ES-I3 (cell line): ENCODE results near the gene OSBPL6.

Source experiments
- H3K36me3 ChIP-seq: 2 replicates; pipeline ENCODE4 v1.6.1; 2013; ENCODE audit warnings: mild to moderate bottlenecking, low read length, control low read depth, moderate library complexity; ENCODE audit not compliant: insufficient read depth
- H3K4me1 ChIP-seq: 2 replicates; pipeline ENCODE4 v1.6.1; 2013; ENCODE audit warnings: mild to moderate bottlenecking, control low read depth, low read length; ENCODE audit not compliant: insufficient read depth
- H3K9ac ChIP-seq: 2 replicates; pipeline ENCODE4 v1.6.1; 2013; ENCODE audit warnings: low read depth, mild to moderate bottlenecking, low read length, moderate library complexity
- H3K9me3 ChIP-seq: 2 replicates; pipeline ENCODE4 v1.6.1; 2013; ENCODE audit warnings: mild to moderate bottlenecking, low read length, moderate library complexity; ENCODE audit not compliant: control insufficient read depth, insufficient read depth

OSBPL6 gene

DNA sequence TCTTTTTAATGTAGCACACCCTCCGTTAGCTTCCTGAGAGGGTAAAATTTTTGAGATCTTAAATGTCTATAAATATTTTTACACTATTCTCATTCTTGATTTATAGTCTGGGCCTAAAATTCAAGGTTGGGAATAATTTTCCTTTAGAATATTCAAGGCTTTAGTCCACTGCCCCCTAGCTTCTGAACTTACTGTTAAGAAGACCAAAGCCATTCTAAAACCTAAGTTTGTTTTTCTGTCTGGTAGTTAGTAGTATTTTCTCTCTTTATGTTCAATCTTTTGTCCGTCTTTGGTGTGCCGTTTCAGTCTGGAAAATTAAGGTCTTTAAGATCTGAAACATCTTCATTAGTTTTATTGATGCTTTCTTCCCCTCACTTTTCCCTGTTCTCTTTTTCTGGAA lies 14.5 kb downstream of the OSBPL6 start:
- Histone ChIP-seq H3K4me1 (peaks cover 12% of the 10 kb centered on the region), H3K36me3 (no peaks in the 10 kb centered on the region), H3K9ac (no peak overlapping the region), H3K9me3 (no peaks in the 10 kb centered on the region)

GRCh38 chr2:178211460-178211859 lies 17.1 kb downstream of the OSBPL6 start:
- Histone ChIP-seq H3K9ac (no peak overlapping the region), H3K36me3 (no peaks in the 10 kb centered on the region), H3K9me3 (no peaks in the 10 kb centered on the region), H3K4me1 (peaks cover 12% of the 10 kb centered on the region)

DNA sequence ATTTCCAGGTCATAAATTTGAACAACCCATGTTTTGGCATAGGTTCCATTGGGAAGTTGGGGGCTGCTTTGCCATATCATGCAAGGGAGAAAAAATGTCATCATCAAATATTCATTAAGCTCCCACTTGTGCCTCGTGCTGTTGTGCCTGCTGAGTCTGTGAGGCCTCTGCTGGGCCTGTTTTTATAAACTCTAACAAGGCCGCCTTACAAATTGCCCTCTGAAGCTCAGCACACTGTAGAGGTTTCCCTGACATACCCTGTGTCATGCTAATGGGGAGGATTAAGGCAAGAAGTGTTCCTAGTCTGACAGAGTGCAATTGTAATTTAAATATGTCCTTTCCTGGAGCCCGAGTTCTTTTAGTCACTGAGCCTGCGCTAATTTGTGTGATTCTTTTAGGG lies 17.6 kb downstream of the OSBPL6 start:
- H3K9ac ChIP-seq: no peak overlapping the region
- H3K9me3 ChIP-seq: no peaks in the 10 kb centered on the region
- no peaks in the 10 kb centered on the region for H3K36me3 ChIP-seq
- H3K4me1 ChIP-seq: peaks cover 12% of the 10 kb centered on the region

DNA sequence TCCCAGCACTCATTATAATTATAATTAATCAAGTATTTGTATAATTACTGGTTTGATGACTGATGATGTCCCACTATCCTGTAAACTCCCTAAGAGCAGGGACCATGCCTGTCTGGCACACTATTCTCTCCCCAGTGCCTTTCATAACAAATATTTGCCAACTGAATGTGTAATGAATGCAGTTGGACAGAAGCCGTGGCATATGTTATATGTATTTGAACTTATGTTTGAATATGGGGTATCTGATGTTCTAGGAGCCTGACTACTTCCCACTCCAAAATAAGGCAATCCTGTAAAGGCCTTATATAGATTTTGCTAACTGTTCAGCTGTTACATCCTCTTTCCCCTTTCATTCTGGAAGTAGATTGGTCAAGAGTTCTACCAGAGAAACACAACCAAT lies 19.7 kb downstream of the OSBPL6 start:
- no peaks in the 10 kb centered on the region for H3K9me3 ChIP-seq
- no peaks in the 10 kb centered on the region for H3K36me3 ChIP-seq
- no peak overlapping the region for H3K9ac ChIP-seq
- H3K4me1 ChIP-seq: peaks cover 12% of the 10 kb centered on the region

- Histone ChIP-seq H3K9me3 (no peaks in the 10 kb centered on the region), H3K4me1 (peaks cover 7% of the 10 kb centered on the region), H3K9ac (no peak overlapping the region), H3K36me3 (no peaks in the 10 kb centered on the region)
Observed at GRCh38 chr2:178219247-178219646, 24.9 kb downstream of the OSBPL6 start.

DNA sequence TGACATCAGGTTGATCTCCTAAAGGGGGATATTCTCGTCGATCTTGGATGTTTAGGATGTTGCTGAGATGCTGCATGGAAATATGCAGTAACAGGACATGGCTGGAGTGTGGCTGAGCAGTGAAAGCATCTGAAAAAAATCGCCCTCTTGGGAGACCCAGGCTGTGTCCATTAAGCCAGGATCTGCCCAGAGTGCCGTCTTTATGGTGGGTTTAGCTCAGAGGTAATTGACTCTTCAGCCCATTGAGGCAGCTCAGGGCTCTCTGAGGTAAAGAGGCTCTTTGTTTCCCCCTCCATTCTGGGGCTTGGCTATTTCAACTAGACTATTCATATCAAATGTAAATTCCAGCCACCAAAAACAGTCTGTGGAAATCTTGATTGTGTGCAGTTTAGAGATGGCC lies 26.5 kb downstream of the OSBPL6 start:
- Histone ChIP-seq H3K9me3 (no peaks in the 10 kb centered on the region), H3K36me3 (no peaks in the 10 kb centered on the region), H3K9ac (no peak overlapping the region), H3K4me1 (peaks cover 19% of the 10 kb centered on the region)

- H3K4me1 ChIP-seq: peaks cover 20% of the 10 kb centered on the region
- no peaks in the 10 kb centered on the region for H3K9me3 ChIP-seq
- H3K9ac ChIP-seq: no peak overlapping the region
Observed at GRCh38 chr2:178221556-178221955, 27.2 kb downstream of the OSBPL6 start.

GRCh38 chr2:178223806-178224205 lies 29.5 kb downstream of the OSBPL6 start:
- Histone ChIP-seq H3K9me3 (no peaks in the 10 kb centered on the region), H3K4me1 (peaks cover 20% of the 10 kb centered on the region), H3K36me3 (no peaks in the 10 kb centered on the region), H3K9ac (no peak overlapping the region)

More at GRCh38 chr2:178221556-178221955, 27.2 kb downstream of the OSBPL6 start:
- H3K36me3 ChIP-seq: no peaks in the 10 kb centered on the region

DNA sequence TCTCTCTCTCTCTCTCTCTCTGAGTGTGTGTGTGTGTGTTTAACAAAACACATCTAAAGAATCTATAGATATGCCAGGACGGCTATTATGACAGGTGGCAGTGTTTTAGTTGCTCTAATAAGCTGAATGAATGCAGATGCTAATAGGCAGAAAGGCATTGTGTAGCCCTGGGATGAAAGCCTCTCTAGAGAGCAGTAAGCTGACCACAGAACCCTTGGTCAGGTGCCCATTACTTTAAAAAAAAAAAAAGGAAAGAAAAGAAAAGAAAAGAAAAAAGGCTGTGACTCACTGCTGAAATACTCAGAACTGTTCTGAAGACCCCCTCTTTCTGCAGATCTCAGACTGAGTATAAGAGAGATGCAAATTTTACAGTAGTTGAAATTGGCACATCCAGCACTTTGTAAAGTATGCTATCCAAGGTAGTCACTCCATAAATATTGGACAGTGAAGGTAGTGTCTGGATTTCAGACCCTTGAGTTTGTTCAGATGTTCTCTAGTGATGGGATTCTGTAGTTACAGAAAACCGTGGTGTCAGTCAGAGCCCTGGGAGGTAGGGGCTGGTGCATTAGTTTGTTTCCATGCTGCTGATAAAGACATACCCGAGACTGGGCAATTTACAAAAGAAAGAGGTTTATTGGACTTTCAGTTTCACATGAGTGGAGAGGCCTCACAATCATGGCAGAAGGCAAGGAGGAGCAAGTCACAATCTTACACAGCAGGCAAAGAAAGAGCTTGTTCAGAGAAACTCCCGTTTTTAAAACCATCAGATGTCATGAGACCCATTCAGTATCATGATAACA lies 30.9 kb downstream of the OSBPL6 start:
- H3K4me1 ChIP-seq: peaks cover 13% of the 10 kb centered on the region; the same call in 1 of the 2 replicates
- H3K9ac ChIP-seq: no peak overlapping the region
- H3K9me3 ChIP-seq: no peaks in the 10 kb centered on the region
- no peaks in the 10 kb centered on the region for H3K36me3 ChIP-seq

GRCh38 chr2:178227187-178227586 lies 32.9 kb downstream of the OSBPL6 start:
- Histone ChIP-seq H3K4me1 (peaks cover 13% of the 10 kb centered on the region; the same call in 1 of the 2 replicates), H3K36me3 (no peaks in the 10 kb centered on the region), H3K9ac (no peak overlapping the region), H3K9me3 (no peaks in the 10 kb centered on the region)

GRCh38 chr2:178229927-178230326 lies 35.6 kb downstream of the OSBPL6 start:
- Histone ChIP-seq H3K9ac (no peak overlapping the region), H3K4me1 (peaks cover 9% of the 10 kb centered on the region; the same call in 1 of the 2 replicates), H3K36me3 (no peaks in the 10 kb centered on the region), H3K9me3 (no peaks in the 10 kb centered on the region)

- no peaks in the 10 kb centered on the region for H3K36me3 ChIP-seq
- H3K9ac ChIP-seq: no peak overlapping the region
- no peaks in the 10 kb centered on the region for H3K9me3 ChIP-seq
- peaks cover 6% of the 10 kb centered on the region; the same call in 1 of the 2 replicates for H3K4me1 ChIP-seq
Observed at GRCh38 chr2:178230396-178230795, 36.1 kb downstream of the OSBPL6 start.

DNA sequence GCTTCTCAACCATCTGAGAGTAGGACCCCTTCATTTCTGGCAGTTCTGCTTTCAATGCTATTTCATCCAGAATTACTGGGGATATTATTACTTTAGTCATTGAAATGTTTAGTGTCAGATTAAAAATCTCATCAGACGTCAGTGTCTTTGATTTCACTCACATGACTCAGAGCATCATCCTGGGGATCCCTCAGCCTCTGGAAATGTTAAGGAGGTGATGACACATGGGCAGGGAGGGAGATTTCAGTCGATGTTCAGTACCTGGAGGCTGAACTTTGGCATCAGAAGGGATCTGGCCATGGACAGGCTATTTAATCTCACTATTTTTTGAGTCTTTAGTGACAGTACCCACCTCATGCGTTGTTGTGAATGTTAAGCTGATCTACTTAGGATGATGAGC lies 39.1 kb downstream of the OSBPL6 start:
- Histone ChIP-seq H3K9ac (no peak overlapping the region), H3K36me3 (no peaks in the 10 kb centered on the region), H3K9me3 (no peaks in the 10 kb centered on the region), H3K4me1 (no peaks in the 10 kb centered on the region; the same call in 1 of the 2 replicates)

- H3K9ac ChIP-seq: no peak overlapping the region
- no peaks in the 10 kb centered on the region; the same call in 1 of the 2 replicates for H3K4me1 ChIP-seq
- no peaks in the 10 kb centered on the region for H3K36me3 ChIP-seq
- no peaks in the 10 kb centered on the region for H3K9me3 ChIP-seq
Observed at GRCh38 chr2:178234648-178235047, 40.3 kb downstream of the OSBPL6 start.

- Histone ChIP-seq H3K9me3 (no peaks in the 10 kb centered on the region), H3K4me1 (peaks cover 9% of the 10 kb centered on the region), H3K36me3 (no peaks in the 10 kb centered on the region), H3K9ac (no peak overlapping the region)
Observed at GRCh38 chr2:178237488-178238153, 43.3 kb downstream of the OSBPL6 start.
